SU-DHL-6 (cell line): Measurements from ENCODE around the gene AACS.

Experiments used
- EZH2phosphoT487 ChIP-seq: fragments of 200-600 bp; sonication (generic), shearing (Covaris generic); conservative IDR thresholded peaks from 2 replicates; pipeline ENCODE4 v1.6.1; 2018; ENCODE audit warnings: mild to moderate bottlenecking, antibody characterized with exemption, low read length, moderate library complexity, mixed read lengths
- TF ChIP-seq, protein P1 (sequence below): fragments of 200-600 bp; sonication (generic); IDR thresholded peaks from one replicate; pipeline ENCODE4 v1.5.1; 2017; ENCODE audit warnings: antibody characterized with exemption, mild to moderate bottlenecking, low read length, moderate library complexity; ENCODE audit not compliant: insufficient read depth, poor library complexity, severe bottlenecking

DNA sequence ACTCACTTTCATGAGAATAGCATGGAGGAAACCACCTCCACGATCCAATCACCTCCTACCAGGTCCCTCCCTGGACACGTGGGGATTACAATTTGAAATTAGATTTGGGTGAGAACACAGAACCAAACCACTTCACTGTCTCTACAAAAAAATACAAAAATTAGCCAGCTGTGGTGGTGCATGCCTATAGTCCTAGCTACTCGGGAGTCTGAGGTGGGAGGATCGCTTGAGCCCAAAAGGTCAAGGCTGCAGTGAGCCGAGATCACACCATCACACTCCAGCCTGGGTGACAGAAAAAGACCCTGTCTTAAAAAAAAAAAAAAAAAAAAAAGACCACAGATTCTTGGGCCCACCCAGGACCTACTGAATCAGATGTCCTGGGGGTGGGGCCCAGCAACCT lies 43.5 kb upstream of the AACS start:
- TF ChIP-seq, protein P1, sequence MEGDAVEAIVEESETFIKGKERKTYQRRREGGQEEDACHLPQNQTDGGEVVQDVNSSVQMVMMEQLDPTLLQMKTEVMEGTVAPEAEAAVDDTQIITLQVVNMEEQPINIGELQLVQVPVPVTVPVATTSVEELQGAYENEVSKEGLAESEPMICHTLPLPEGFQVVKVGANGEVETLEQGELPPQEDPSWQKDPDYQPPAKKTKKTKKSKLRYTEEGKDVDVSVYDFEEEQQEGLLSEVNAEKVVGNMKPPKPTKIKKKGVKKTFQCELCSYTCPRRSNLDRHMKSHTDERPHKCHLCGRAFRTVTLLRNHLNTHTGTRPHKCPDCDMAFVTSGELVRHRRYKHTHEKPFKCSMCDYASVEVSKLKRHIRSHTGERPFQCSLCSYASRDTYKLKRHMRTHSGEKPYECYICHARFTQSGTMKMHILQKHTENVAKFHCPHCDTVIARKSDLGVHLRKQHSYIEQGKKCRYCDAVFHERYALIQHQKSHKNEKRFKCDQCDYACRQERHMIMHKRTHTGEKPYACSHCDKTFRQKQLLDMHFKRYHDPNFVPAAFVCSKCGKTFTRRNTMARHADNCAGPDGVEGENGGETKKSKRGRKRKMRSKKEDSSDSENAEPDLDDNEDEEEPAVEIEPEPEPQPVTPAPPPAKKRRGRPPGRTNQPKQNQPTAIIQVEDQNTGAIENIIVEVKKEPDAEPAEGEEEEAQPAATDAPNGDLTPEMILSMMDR: no peak
- TF ChIP-seq EZH2phosphoT487: no peak
